GM21381 (cell line): ENCODE data around the gene WBP1.
"Not testable (repeated sequence)": the region's sequence is repeated elsewhere in the genome, so short reads cannot be mapped to it uniquely, and the experiment has no call there.

Source experiments
- ATAC-seq: cut with Tn5 transposase; IDR thresholded peaks from one replicate; pipeline ENCODE4 v1.9.1; 2021; ENCODE audit warnings: mild to moderate bottlenecking, moderate library complexity; ENCODE audit not compliant: unreplicated experiment

WBP1 gene

DNA sequence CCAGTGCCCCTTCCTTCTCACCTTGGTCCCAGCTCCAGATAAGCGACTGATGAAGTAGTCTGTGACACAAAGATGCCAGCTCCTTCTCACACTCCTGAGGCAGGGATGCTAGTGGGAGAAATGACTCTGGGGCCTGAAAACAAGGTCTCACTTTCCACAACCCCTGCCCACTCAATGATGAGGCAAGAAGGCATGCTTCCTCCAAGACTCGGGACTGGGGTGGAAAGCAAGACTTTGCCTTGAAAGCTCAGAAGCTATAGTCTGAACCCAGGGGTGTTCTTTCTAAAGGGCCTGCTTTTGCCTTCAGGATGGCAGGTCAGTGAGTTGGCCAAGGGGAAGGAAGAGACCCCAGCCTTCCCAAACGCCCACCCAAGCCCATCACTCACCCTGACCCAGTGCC is 23.2 kb downstream of the WBP1 start:
- ATAC-seq = no peak

DNA sequence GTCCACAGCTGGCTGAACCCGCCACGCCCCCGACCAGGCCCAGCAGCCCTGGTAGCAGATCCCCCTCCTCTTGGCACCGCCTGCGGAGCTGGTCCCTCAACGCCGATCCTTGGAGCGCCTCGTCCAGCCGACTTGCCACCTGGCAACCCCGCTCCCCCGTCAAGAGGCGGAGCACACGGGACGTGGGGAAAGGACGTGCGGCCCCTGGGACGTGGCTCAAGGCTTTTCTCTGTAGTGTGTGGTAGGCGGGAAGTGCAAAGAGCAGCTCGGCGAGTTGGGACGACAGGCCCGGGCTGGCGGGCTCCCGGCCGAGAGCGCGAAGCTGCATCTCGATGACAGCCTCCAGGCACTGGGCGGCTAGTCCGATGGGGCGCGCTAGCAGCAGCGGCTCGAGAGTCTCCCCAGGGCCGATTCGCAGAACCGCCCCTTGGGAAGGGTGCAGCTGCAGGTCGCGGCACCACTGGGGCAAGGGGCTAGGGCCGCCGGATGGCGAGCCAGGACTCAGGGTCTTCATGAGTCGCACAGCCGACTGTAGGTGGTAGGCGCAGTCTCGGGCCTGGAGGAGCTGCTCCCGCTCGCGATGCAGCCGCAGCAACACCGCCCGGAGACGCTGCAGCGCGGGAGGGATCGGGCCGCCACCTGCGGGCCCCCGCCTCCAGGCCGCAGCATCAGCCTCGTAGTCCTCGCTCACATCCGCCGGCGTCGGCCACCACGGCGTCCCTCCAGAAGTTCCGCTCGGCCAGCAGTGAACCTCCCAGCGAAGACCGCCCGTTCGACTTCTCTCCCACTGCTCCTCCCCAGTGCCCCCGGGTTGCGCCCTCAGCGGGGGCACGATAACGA is 23.9 kb downstream of the WBP1 start:
- ATAC-seq = peak; percentile 34

DNA sequence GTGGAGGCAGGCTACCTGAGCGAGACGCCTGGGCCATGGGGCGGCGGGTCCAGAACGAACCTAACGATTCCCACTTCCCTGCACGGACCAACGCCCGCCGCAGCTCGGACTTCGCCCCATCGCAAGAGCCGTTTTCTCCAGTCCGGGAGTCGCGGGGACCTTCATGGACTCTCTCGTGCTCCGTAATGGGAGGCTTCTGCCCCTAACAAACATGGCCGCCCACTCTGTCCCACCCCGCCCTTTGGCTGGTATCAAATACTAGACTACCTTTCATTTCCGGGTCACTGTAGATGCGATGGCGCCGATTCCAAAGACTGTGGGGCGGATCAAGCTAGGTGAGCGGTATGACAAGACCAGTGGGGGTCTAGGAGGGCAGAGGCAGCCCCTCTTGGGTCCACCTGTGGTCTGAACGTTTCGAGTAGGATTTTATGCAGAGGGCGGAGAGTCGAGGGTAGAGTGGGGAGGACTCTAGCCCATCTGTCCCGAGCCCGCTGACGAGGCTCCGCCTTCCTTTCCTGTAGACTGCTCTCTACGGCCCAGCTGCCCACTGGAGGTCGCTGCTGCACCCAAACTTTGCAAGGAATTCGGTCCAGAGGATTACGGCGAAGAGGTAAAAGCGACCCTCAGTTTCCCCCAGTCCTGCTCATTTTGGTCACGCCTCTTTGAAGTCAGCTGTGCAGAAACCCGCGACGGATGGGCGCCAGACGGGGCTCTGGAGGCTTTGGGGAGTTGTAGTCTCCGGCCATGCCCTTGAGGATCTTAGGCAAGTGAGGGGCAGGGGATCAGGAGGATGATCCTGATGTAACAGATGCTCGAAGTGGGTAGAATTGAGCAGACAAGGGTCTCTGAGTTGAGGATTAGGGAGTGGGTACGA is 24.8 kb downstream of the WBP1 start, which contains the start of the genes CCDC142 and TTC31:
CCDC142 (minus strand) TSS at position 198 of the 874 bp plus-strand sequence; CDS start at position 37, 161 bp downstream.
TTC31 (plus strand) TSS at position 281 of the 874 bp plus-strand sequence; CDS start at position 296, 15 bp downstream.
- peak; percentile 86 for ATAC-seq

DNA sequence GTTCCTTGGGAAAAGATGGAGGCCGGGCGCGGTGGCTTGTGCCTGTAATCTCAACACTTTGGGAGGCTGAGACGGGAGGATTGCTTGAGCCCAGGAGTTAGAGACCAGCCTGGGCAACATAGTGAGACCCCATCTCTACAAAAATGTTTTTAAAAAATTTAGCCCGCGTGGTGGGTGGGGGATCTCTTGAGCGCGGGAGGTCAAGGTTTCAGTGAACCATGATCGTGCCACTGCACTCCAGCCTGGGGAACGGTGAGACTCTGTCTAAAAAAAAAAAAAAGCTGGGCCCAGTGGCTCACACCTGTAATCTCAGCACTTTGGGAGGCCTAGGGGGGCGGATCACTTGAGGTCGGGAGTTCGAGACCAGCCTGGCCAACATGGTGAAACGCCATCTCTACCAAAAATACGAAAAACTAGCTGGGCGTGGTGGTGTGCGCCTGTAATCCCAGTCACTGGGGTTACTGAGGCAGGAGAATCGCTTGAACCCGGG is 25.5 kb downstream of the WBP1 start:
- not testable (repeated sequence) for ATAC-seq

DNA sequence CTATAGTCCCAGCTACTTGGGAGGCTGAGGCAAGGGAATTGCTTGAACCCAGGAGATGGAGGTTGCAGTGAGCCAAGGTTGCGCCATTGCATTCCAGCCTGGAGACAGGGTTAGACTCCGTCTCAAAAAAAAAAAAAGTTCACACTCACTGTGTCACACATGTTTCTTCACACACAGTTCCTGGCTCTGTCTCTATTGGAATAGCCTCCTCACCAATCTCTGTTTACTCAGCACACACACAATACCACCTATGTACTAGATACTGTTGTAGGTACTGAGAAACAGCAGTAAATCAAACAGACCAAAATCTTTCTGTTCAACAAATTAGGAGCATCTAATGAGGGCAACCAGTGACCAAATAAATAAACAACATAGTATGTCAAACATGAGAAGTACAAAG is 27.9 kb downstream of the WBP1 start:
- ATAC-seq = no peak

DNA sequence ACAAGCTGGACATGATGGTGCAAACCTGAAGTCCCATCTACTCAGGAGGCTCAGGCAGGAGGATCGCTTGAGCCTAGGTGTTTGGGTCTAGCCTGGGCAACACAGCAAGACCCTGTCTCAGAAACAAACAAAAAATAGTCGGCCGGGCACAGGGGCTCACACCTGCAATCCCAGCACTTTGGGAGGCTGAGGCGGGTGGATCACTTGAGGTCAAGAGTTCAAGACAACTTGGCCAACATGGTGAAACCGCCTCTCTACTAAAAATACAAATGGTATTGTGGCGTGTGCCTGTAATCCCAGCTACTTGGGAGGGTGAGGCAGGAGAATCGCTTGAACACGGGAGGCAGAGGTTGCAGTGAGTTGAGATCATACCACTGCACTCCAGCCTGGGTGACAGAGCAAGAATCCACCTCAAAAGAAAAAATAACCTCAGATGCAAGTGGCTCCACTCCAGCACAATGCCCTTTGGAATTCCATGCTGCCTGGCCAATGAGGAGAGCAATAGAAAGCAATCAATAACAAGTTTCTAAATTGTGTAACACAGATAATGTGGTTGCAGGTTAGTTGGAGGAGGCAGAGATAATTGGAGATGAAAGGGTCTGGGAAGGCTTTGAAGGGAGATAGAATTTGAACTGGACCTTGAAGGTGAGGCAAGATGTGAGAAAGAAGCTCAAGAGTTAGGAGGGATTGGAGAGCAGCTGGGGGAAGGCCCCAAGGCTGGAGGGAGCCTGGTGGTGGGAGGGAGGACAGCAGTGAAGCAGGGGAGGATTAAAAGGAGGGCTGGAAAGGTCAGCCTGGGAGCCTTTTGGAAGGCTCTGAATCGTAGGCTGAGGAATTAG is 30.6 kb downstream of the WBP1 start:
- no peak for ATAC-seq

DNA sequence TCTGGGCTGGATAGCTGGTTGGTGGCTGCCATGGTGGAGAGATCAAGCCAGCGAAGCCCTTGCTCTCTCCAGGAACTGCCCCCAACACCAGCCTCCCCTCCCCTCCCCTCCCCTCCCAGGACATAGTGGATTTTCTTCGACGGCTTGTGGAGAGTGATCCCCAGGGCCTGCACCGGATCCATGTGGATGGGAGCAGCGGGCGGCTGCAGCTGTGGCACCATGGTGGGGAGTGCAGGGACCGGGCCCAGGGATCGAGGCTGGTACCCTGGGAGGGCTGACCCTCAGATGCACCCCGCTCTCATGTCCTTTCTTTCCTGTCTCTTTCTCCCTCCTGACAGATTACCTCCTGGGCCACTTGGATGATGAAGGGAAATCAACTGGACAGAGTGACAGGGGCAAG is 31.7 kb downstream of the WBP1 start:
- ATAC-seq = no peak

DNA sequence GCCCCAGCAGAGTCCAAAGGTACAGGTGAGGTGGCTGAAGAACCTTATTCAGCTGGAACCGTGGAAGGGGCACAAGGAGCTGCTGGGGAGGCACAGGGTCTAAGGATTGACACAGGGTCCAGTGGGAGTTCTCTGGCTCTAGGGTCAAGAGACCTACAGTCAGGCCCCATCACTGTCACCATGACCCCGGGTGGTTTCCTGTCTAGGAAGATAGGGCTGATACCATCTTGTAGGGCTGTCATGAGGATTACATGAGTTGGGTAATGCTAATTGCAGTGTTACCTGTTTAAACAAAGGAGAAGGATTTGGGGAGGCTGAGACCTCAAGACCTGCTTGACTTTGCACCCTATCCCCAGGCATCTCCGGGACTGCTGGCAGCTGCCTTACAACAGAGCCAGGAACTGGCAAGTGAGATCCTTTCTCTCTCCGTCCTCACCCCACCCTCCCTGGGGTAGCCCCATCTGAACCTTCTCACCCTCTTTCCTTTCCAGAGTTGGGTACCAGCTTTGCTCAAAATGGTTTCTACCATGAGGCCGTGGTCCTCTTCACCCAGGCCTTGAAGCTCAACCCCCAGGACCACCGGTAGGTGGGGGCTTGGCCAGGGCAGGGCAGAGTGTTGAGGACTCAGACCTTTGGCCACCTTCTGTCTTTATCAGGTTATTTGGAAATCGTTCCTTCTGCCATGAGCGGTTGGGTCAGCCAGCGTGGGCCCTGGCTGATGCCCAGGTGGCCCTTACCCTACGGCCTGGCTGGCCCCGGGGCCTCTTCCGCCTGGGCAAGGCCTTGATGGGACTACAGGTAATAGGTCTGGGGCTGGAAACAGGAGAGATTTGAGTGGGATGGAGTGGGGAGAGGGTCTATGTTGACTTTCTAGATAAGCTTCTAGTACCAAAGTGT is 33.7 kb downstream of the WBP1 start:
- ATAC-seq = no peak

DNA sequence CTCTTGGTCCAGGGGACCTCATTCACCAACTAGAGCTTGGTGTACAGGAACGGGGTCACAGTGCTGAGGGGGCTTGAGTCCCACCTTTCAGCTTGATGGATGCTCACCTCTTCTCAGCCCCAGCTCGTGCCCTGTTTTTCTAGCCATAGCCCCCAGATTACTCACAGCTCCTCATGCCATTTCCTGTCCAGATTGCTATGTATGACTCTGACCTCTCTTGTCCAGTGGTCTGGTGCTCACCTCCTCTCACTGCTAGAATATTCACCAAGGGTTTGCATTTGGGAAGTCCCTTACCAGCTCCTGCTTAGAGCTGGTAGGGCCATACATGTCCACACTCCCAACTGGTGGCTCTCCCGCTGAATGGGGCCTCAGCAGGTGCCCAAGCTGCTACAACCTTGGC is 35.3 kb downstream of the WBP1 start:
- no peak for ATAC-seq

DNA sequence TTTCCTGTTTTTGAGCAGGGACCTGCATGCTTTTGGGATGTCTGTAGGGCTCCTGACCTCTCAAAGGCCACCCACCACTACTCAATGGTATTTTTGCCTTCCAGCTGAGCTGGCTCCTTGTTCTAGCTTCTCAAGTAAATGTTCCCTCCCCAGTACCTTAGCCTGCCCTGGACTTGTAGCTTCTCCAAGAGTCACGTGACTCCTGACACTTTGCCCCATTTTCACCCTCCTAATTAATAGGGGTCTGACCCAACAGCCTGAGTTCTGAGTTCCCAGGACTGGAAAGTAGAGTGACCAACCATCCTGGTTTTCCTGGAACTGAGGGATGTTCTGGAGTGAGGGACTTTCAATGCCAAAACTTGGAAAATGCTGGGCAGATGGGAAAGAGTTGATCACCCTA is 37.2 kb downstream of the WBP1 start:
- no peak for ATAC-seq

DNA sequence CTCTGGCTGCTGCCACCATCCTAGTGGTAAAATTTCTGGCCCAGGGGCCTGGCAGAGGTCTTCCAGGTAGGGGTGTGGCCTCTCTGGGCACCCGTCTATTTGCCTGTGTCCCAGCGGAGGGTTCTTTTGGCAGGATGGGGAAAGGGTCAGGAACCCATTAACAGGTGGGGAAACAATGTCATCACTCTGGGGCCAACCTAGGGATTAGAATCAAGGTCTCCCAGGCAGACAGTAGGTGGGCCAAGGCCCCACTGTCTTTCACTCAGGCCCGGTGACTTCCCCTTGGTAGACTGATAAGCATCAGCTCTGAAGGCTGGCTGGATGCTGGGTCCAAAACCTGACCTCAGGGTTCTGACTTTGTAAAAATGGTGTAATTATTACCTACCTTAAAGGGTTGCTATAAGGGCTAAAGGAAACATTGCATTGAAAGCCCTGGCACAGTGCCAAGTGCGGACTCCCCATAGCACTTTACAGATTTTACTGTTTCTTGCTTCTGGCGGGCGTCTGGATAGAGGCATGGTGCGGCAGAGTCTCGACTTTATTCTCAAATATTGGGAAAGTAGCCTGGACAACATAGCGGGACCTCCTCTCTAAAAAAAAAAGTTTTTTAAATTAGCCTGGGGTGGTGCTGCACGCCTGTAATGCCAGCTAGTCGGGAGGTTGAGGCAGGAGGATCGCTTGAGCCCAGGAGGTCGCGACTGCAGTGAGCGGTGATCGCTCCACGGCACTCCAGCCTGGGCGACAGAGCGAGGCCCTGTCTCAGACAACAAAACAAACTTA is 38.9 kb downstream of the WBP1 start:
- no peak for ATAC-seq

DNA sequence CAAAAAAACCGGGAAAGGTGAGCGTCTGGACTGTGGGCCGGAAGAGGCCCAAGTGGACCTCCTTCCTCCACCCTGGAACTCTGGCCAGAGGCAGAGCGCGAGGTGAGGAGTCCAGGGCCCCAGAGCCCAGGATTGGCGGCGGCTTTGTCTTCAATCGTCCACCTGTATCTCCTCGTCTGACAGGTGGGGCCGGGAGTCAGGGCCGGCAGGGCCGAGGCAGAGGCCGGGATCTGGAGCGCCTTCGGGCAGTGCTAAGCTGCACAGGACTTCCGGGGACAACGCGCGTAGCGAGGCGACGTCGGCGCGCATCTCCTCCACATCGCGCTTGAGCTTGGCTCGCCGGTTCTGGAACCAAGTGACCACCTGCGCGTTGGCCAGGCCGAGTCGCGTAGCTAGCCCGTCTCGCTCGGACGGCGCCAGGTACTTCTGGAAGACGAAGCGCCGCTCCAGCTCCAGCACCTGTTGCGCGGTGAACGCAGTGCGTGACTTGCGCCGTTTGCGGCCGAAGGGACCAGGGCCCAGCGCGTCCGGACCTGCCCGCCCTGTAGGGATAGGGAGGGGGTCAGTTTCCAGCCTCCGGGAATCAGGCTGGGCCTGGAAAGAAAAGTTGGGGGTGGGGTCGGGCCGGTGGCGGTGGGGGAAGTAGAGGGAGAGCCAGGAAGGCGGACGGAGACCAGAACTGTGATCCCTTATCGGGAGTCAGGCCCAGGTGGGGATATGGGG is 39.7 kb downstream of the WBP1 start:
- ATAC-seq = no peak

DNA sequence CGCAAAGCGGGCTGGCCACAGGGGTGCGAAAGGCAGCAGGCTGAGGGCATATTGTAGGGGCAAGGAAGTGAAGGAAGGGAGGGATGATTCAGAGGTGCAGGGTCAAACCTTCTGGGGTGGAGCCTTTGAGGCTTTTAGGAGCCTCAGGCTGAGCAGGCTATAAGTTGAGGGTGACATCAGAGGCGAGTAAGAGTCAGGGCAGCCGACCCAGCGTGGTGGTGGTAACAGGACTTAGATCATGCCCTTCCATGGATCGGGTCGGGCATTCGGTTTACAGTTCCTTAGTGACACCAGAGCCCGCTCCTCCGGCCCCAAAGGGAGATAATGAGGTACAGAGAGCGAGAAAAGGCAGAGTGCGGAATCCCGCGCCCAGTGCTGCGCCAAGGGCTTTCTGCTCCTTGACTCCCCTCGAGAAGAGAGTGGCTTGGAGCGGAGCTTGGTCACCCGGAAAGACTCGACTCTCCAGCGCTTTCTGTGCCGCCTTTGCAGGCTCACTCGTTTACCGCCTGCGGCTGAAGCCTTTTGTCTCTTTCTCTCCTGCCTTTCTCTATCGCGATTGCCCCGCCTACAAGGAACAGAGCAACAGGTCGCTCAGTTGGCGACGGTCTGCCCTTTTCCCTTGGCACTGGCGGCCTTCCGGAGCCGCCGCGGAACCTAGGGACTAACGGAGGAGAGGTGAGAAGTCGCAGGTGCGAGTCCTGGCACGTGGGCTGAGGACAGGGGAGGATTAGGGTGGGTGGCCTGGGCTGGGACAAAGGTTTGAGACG is 40.4 kb downstream of the WBP1 start:
- no peak for ATAC-seq

DNA sequence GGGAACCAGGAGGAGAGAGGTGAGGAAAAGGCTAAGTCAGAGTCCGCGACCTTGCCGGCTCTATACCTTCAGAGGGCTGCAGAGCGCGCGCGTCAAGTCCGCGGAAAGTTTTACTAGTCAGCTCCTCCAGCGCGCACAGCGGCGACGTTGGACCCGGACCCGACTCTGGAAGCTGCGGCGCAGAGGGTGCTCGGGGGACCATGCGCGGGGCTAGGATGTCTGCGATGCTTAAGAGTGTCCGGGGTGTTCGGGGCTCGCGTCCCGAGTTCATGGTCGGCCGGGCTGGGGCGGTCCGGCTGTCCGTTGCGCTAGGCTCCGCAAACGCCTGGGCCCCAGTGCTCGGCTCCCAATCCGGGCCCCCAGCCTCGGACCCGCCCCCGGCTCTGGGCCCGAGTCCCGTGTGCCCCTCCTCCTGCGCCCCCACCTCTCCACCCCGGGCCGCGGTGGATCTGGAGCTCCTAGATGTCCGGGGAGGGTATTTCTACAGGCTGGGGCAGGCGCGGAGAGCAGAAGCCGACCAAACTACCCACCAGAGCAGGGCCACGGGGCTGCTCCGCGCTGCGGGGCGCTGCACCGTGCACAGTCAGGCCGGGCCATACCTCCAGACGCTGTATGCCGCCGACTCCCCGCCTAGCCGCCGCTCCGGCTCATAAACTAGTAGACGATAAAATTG is 41.2 kb downstream of the WBP1 start, which contains the start of gene LBX2:
LBX2 (minus strand) TSS at position 337 of the 673 bp plus-strand sequence; CDS start at position 271, 66 bp downstream.
- no peak for ATAC-seq

DNA sequence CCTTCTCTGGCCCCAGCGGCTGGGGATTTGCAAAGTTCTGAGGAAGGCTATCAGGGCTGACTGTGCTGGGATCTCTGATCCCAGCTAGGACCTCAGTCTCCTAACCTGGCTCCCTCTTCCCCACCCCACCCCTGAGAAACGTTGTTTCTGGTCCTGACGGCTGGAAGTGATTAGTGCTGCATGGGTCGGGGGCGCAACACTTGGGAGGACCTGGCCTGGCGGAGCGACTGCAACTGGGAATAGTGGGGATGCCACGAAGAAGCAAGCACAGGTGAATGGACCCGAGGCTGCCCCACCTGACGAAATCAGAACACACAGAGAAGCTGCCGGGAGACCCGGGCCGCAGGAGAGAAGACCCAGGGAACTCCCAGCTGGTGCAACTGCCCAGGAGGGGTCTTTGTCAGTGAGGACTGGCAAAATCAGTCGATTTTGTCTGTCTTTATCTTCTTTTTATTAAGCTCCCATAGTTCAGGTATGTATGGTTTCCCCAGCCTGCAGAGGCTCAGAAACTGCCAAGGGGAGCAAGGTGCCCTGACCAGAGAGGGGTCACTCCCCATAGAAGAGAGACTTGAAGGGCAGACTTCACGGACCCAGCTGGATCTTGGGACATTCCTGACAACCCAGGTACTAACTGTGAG is 41.8 kb downstream of the WBP1 start:
- ATAC-seq = no peak

DNA sequence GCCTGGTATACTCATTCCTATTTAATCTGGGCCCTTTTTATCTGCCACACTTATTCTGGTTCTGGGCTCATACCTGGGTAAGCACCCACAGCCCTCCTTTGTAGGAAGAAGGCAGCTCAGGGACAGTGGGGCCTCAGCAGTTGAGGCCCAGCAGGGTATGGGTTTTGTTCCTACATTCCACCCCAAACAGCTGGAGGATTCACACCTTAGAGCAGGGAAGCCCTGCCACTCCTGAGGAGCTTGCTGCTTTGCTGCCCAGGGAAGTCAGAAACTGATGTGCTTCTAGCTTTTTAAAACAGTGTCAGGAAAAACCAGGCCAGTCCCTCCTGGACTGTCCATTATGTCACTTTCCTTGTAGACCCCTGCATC is 42.3 kb downstream of the WBP1 start:
- ATAC-seq = no peak
